NCI-H1436 treated with DMSO at 0.1 percent for 48 hours (cell line): ENCODE results near the gene TBCA.
"Not testable (repeated sequence)": the region's sequence is repeated elsewhere in the genome, so short reads cannot be mapped to it uniquely, and the experiment has no call there.

Source experiments
- DNase-seq: peaks from one replicate; lab custom pipeline; 2025; lab: John Stamatoyannopoulos, UW

TBCA gene

GRCh38 chr5:77772729-77773128 is 3.4 kb downstream of the TBCA start:
- DNase-seq, result no peak

- no peak for DNase-seq
These were observed 4.7 kb downstream of the TBCA start for GRCh38 chr5:77771452-77771851.

- DNase-seq, result no peak
These were observed 5.7 kb downstream of the TBCA start for GRCh38 chr5:77770293-77771005.

GRCh38 chr5:77768978-77769377 is 7.2 kb downstream of the TBCA start:
- no peak for DNase-seq

GRCh38 chr5:77767301-77767700 is 8.8 kb downstream of the TBCA start:
- DNase-seq, result no peak

- DNase-seq, result no peak
These were observed 14.5 kb downstream of the TBCA start for GRCh38 chr5:77761606-77762005.

GRCh38 chr5:77758141-77758938 is 17.8 kb downstream of the TBCA start:
- DNase-seq, result no peak

- DNase-seq, result no peak
These were observed 24.7 kb downstream of the TBCA start for GRCh38 chr5:77751328-77752023.

- DNase-seq, result not testable (repeated sequence)
These were observed 25.2 kb downstream of the TBCA start for GRCh38 chr5:77750928-77751327.

- no peak for DNase-seq
These were observed 28.0 kb downstream of the TBCA start for GRCh38 chr5:77748160-77748559.

- no peak for DNase-seq
These were observed 32.0 kb downstream of the TBCA start for GRCh38 chr5:77744116-77744515.

GRCh38 chr5:77743181-77743580 is 33.0 kb downstream of the TBCA start:
- DNase-seq, result no peak

- DNase-seq, result no peak
These were observed 34.5 kb downstream of the TBCA start for GRCh38 chr5:77741608-77742007.

GRCh38 chr5:77734885-77735284 is 41.3 kb downstream of the TBCA start:
- no peak for DNase-seq

GRCh38 chr5:77733130-77733529 is 43.0 kb downstream of the TBCA start:
- DNase-seq, result no peak

GRCh38 chr5:77727190-77727589 is 48.9 kb downstream of the TBCA start:
- no peak for DNase-seq

GRCh38 chr5:77725616-77726015 is 50.5 kb downstream of the TBCA start:
- no peak for DNase-seq

- no peak for DNase-seq
These were observed 51.2 kb downstream of the TBCA start for GRCh38 chr5:77724934-77725333.

- no peak for DNase-seq
These were observed 56.3 kb downstream of the TBCA start for GRCh38 chr5:77719666-77720363.

GRCh38 chr5:77718934-77719610 is 57.1 kb downstream of the TBCA start:
- no peak for DNase-seq

- DNase-seq, result no peak
These were observed 66.0 kb downstream of the TBCA start for GRCh38 chr5:77709993-77710685.
